ENCODE measurements around the gene CDHR2.
"Not testable (repeated sequence)": the region's sequence is repeated elsewhere in the genome, so short reads cannot be mapped to it uniquely, and the experiment has no call there.

Gene CDHR2

GRCh38 chr5:176575066-176575465 lies 25.9 kb downstream of the CDHR2 start:
- DNase-seq, result no peak

- DNase-seq, result no peak
Measured at GRCh38 chr5:176575488-176576422, 26.6 kb downstream of the CDHR2 start.

- DNase-seq, result no peak
Measured at GRCh38 chr5:176577312-176578176, 28.4 kb downstream of the CDHR2 start.

GRCh38 chr5:176578391-176578808 lies 29.3 kb downstream of the CDHR2 start:
- peak; percentile 53 for DNase-seq

GRCh38 chr5:176579323-176579722 lies 30.2 kb downstream of the CDHR2 start:
- DNase-seq, result no peak

- DNase-seq, result no peak
Measured at GRCh38 chr5:176581361-176581760, 32.2 kb downstream of the CDHR2 start.

- DNase-seq, result no peak
Measured at GRCh38 chr5:176583076-176583475, 33.9 kb downstream of the CDHR2 start.

GRCh38 chr5:176587398-176587797 lies 38.3 kb downstream of the CDHR2 start:
- DNase-seq, result no peak

GRCh38 chr5:176588297-176588696 lies 39.2 kb downstream of the CDHR2 start:
- no peak for DNase-seq

- DNase-seq, result no peak
Measured at GRCh38 chr5:176589039-176589769, 40.1 kb downstream of the CDHR2 start.

- no peak for DNase-seq
Measured at GRCh38 chr5:176590035-176590717, 41.0 kb downstream of the CDHR2 start.

GRCh38 chr5:176591667-176592066 lies 42.5 kb downstream of the CDHR2 start:
- not testable (repeated sequence) for DNase-seq

- DNase-seq, result no peak
Measured at GRCh38 chr5:176592573-176592972, 43.4 kb downstream of the CDHR2 start.

GRCh38 chr5:176593273-176593869 lies 44.2 kb downstream of the CDHR2 start:
- no peak for DNase-seq

GRCh38 chr5:176594554-176594953 lies 45.4 kb downstream of the CDHR2 start:
- no peak for DNase-seq

- DNase-seq, result no peak
Measured at GRCh38 chr5:176595386-176595943, 46.3 kb downstream of the CDHR2 start.

GRCh38 chr5:176596069-176596644 lies 47.0 kb downstream of the CDHR2 start:
- no peak for DNase-seq

- DNase-seq, result peak; percentile 79
Measured at GRCh38 chr5:176596689-176597416, 47.7 kb downstream of the CDHR2 start.

- no peak for DNase-seq
Measured at GRCh38 chr5:176597417-176598389, 48.6 kb downstream of the CDHR2 start.
